K562 (cell line): ENCODE results near the gene SPDYA. TPM values are rescaled to one million over a fixed set of nuclear protein-coding genes. Genes with fewer than 3 reads are reported as not detected.

Experiments used
- ARNT ChIP-seq, 2 experiments: fragments of 450-650 bp; IDR thresholded peaks; 2 replicates each; pipeline ENCODE4 v1.6.1; 2016; ENCODE audit warnings: mild to moderate bottlenecking in 1 of 2
- HMBOX1 ChIP-seq: sonication (generic); IDR thresholded peaks from 2 replicates; pipeline ENCODE4 v1.6.1; 2016
- ILK ChIP-seq: fragments of 450-650 bp; IDR thresholded peaks from 2 replicates; pipeline ENCODE4 v1.6.1; 2016; ENCODE audit warnings: missing genetic modification characterization, low read depth, mild to moderate bottlenecking, missing compliant biosample characterization, moderate library complexity, borderline replicate concordance
- KAT8 ChIP-seq: fragments of 450-650 bp; IDR thresholded peaks from 2 replicates; pipeline ENCODE4 v1.6.1; 2016; ENCODE audit warnings: low read depth, mild to moderate bottlenecking
- KDM4B ChIP-seq, 2 experiments: fragments of 450-650 bp in 1 of 2; sonication (generic) in 1 of 2; IDR thresholded peaks; 2 replicates each; pipeline ENCODE4 v1.6.1; 2016 to 2017; ENCODE audit warnings: borderline replicate concordance in 2 of 2, antibody characterized with exemption in 1 of 2, low read depth in 1 of 2, mild to moderate bottlenecking in 1 of 2
- PURB ChIP-seq: sonication (generic); formaldehyde crosslinking; IDR thresholded peaks from 2 replicates; pipeline ENCODE4 v1.9.0; 2021; ENCODE audit warnings: low read depth, mild to moderate bottlenecking, missing genetic modification reagents
- SAP30 ChIP-seq: fragments of 200-600 bp; sonication (generic); IDR thresholded peaks from 2 replicates; pipeline ENCODE4 v1.6.1; 2012; ENCODE audit warnings: borderline replicate concordance, low read depth, mild to moderate bottlenecking, moderate library complexity, low read length, control low read depth, inconsistent platforms; ENCODE audit not compliant: insufficient read depth, poor library complexity, severe bottlenecking
- ZKSCAN3 ChIP-seq: fragments of 250-450 bp; sonication (Bioruptor Pico); IDR thresholded peaks from 2 replicates; pipeline ENCODE4 v1.4.0; 2020
- ZNF175 ChIP-seq: fragments of 200-800 bp; sonication (Bioruptor generic); IDR thresholded peaks from 2 replicates; pipeline ENCODE4 v1.6.1; 2016; ENCODE audit warnings: low read depth, mild to moderate bottlenecking, missing genetic modification characterization, missing compliant biosample characterization
- ZNF592 ChIP-seq: fragments of 450-650 bp; IDR thresholded peaks from 2 replicates; pipeline ENCODE4 v1.6.1; 2017; ENCODE audit warnings: antibody characterized with exemption, mild to moderate bottlenecking
- ZNF785 ChIP-seq: fragments of 250-450 bp; sonication (Bioruptor Pico); IDR thresholded peaks from 2 replicates; pipeline ENCODE4 v1.4.0; 2020; ENCODE audit warnings: mild to moderate bottlenecking
- polyA plus RNA-seq, 8 experiments: library from polyadenylated mRNA; depleted of rRNA in 4 of 8; stranded (reverse) in 5 of 8; unstranded in 3 of 8; fragments of >200 nt; fragmentation: Nextera tagmentation in 2 of 8; fragmentation: Illumina TruSeq in 1 of 8; extraction: Ambion mirVana in 2 of 8; extraction: Trizol in 1 of 8; gene quantifications; 2 replicates each; pipeline versions ENCODE4 v1.2.1 to v1.2.3, GENCODE V29; 2011 to 2014; ENCODE audit warnings: inconsistent platforms in 1 of 8, missing spikeins in 1 of 8
- total RNA-seq, 7 experiments: library from RNA; depleted of rRNA in 6 of 7; stranded (reverse); fragments of >200 nt in 6 of 7; fragmentation: Illumina TruSeq in 2 of 7; extraction: Trizol in 2 of 7; gene quantifications; 2 replicates each; pipeline versions ENCODE4 v1.2.1 to v1.2.3, GENCODE V29; 2011 to 2021; ENCODE audit warnings: low replicate concordance in 1 of 7
- TF ChIP-seq, protein P1 (sequence below), 2 experiments: fragments of 450-650 bp in 1 of 2; sonication (generic) in 1 of 2; formaldehyde crosslinking in 1 of 2; IDR thresholded peaks; 2 replicates each; pipeline versions ENCODE4 v1.7.1 to v1.9.0; 2016 to 2022; ENCODE audit warnings: inconsistent platforms in 1 of 2, mild to moderate bottlenecking in 1 of 2, missing genetic modification reagents in 1 of 2

The SPDYA gene
- total and polyA plus RNA-seq, 9 of the 15 experiments (the other 6 are each of a cell fraction or from before 2014, with no cell fraction given) = 0.05 to 1.6 (median 0.30) TPM; not detected in 1

GRCh38 chr2:28894470-28895188 lies 84.0 kb downstream of the SPDYA start, which contains the start of gene WDR43 (continued):
- TF ChIP-seq, protein P1, sequence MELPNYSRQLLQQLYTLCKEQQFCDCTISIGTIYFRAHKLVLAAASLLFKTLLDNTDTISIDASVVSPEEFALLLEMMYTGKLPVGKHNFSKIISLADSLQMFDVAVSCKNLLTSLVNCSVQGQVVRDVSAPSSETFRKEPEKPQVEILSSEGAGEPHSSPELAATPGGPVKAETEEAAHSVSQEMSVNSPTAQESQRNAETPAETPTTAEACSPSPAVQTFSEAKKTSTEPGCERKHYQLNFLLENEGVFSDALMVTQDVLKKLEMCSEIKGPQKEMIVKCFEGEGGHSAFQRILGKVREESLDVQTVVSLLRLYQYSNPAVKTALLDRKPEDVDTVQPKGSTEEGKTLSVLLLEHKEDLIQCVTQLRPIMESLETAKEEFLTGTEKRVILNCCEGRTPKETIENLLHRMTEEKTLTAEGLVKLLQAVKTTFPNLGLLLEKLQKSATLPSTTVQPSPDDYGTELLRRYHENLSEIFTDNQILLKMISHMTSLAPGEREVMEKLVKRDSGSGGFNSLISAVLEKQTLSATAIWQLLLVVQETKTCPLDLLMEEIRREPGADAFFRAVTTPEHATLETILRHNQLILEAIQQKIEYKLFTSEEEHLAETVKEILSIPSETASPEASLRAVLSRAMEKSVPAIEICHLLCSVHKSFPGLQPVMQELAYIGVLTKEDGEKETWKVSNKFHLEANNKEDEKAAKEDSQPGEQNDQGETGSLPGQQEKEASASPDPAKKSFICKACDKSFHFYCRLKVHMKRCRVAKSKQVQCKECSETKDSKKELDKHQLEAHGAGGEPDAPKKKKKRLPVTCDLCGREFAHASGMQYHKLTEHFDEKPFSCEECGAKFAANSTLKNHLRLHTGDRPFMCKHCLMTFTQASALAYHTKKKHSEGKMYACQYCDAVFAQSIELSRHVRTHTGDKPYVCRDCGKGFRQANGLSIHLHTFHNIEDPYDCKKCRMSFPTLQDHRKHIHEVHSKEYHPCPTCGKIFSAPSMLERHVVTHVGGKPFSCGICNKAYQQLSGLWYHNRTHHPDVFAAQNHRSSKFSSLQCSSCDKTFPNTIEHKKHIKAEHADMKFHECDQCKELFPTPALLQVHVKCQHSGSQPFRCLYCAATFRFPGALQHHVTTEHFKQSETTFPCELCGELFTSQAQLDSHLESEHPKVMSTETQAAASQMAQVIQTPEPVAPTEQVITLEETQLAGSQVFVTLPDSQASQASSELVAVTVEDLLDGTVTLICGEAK (IDR thresholded peaks at IDR 0.05) = peak; percentile 84
- TF ChIP-seq, protein P1 (CRISPR knock-in tag; IDR thresholded peaks at IDR 0.05) = no peak
- TF ChIP-seq ZKSCAN3 (CRISPR knock-in tag) = no peak
- no peak for TF ChIP-seq HMBOX1
- peak; percentile 94 for TF ChIP-seq SAP30
- 0 out of 2 replicates have a peak, but pooled peaks have one; percentile 32 for TF ChIP-seq ZNF592
- TF ChIP-seq ZNF175 (CRISPR knock-in tag) = no peak
- no peak for TF ChIP-seq ZNF785
- no peak for TF ChIP-seq KAT8
- TF ChIP-seq KDM4B (IDR thresholded peaks at IDR 0.05; ENCODE audit: borderline replicate concordance in 2 of 2, low read depth in 1 of 2) = no peak
- TF ChIP-seq ARNT (IDR thresholded peaks at IDR 0.05) = 0 out of 4 replicates have a peak, but pooled peaks of 1 of the 2 experiments have one; percentile 6
- TF ChIP-seq ILK (tag) = no peak
- no peak for TF ChIP-seq PURB (CRISPR knock-in tag)
